PC-9 (cell line): ENCODE data around the gene OR5B3. TPM values are rescaled to one million over a fixed set of nuclear protein-coding genes. Genes with fewer than 3 reads are reported as not detected.

Experiments
- BruUV-seq: library from RNA; stranded (reverse); fragments of 400-500 nt; replicated peaks from 2 replicates; lab custom pipeline; 2021; lab: Mats Ljungman, UMichigan
- CTCF ChIA-PET: fragments of 300-600 bp; sonication (Branson Sonifier 250); formaldehyde crosslinking; loops from one replicate; lab custom pipeline; 2022; ENCODE audit warnings: antibody characterized with exemption; lab: Charles Lee
- POLR2A ChIA-PET: fragments of 300-600 bp; sonication (Branson Sonifier 250); formaldehyde crosslinking; loops from one replicate; lab custom pipeline; 2022; ENCODE audit warnings: antibody characterized with exemption; ENCODE audit not compliant: unreplicated experiment; lab: Charles Lee
- DNase-seq, 2 experiments: peaks; one replicate each; pipeline versions ENCODE4 v3.0.0 to v3.0.0-alpha.2; 2015 to 2022; ENCODE audit warnings: mixed read lengths in 1 of 2
- H2AFZ ChIP-seq: fragments of 200-600 bp; sonication (generic); 2 replicates; pipeline ENCODE4 v1.8.1; 2017; ENCODE audit warnings: antibody characterized with exemption
- H3F3A ChIP-seq: fragments of 200-600 bp; sonication (generic); 2 replicates; pipeline ENCODE4 v1.8.1; 2017; ENCODE audit warnings: antibody characterized with exemption, mild to moderate bottlenecking, low read depth; ENCODE audit not compliant: insufficient read depth
- H3K27ac ChIP-seq: fragments of 200-600 bp; sonication (generic); 2 replicates; pipeline ENCODE4 v1.6.1; 2016; ENCODE audit warnings: mixed run types
- H3K27me3 ChIP-seq: fragments of 200-600 bp; sonication (generic); 2 replicates; pipeline ENCODE4 v1.6.1; 2016; ENCODE audit warnings: low read depth, mixed run types; ENCODE audit not compliant: insufficient read depth
- H3K36me3 ChIP-seq: fragments of 200-600 bp; sonication (generic); 2 replicates; pipeline ENCODE4 v1.6.1; 2016; ENCODE audit warnings: low read depth, mixed run types
- H3K4me1 ChIP-seq: fragments of 200-600 bp; sonication (generic); replicated peaks from 2 replicates; pipeline ENCODE4 v1.6.1; 2016; ENCODE audit warnings: mixed run types; ENCODE audit not compliant: insufficient read depth
- H3K4me2 ChIP-seq: fragments of 200-600 bp; sonication (generic); 2 replicates; pipeline ENCODE4 v1.6.1; 2017; ENCODE audit warnings: mixed run types
- H3K4me3 ChIP-seq: fragments of 200-600 bp; sonication (generic); 2 replicates; pipeline ENCODE4 v1.6.1; 2016; ENCODE audit warnings: mixed run types
- H3K79me2 ChIP-seq: fragments of 200-600 bp; sonication (generic); 2 replicates; pipeline ENCODE4 v1.6.1; 2017; ENCODE audit warnings: low read depth, mixed run types
- H3K9me2 ChIP-seq: fragments of 200-600 bp; sonication (generic); 2 replicates; pipeline ENCODE4 v1.8.1; 2017; ENCODE audit warnings: mild to moderate bottlenecking; ENCODE audit not compliant: insufficient read depth
- H3K9me3 ChIP-seq: fragments of 200-600 bp; sonication (generic); 2 replicates; pipeline ENCODE4 v1.8.1; 2016; ENCODE audit warnings: low read depth; ENCODE audit not compliant: insufficient read depth
- H4K20me1 ChIP-seq: fragments of 200-600 bp; sonication (generic); 2 replicates; pipeline ENCODE4 v1.8.1; 2017; ENCODE audit not compliant: insufficient read depth
- EZH2 ChIP-seq: fragments of 200-600 bp; sonication (generic); IDR thresholded peaks from 2 replicates; pipeline ENCODE4 v1.8.0; 2017; ENCODE audit warnings: antibody characterized with exemption, low read depth
- intact Hi-C: fragments of 100-400 bp; cut with micrococcal nuclease; formaldehyde crosslinking; loops from one replicate; pipeline ENCODE4 v1.10.0; 2022; ENCODE audit not compliant: unreplicated experiment
- total RNA-seq: library from RNA; stranded (reverse); gene quantifications from 2 replicates; pipeline ENCODE4 v1.2.3, GENCODE V29; 2021
- TF ChIP-seq, protein P1 (sequence below): fragments of 200-600 bp; sonication (generic); conservative IDR thresholded peaks from 2 replicates; pipeline ENCODE4 v1.6.1; 2017; ENCODE audit warnings: mixed run types, antibody characterized with exemption, mild to moderate bottlenecking, moderate library complexity

Gene OR5B3
- total RNA-seq, 1 experiment from 2014 or later: not detected

GRCh38 chr11:58395581-58395980 is 11.1 kb downstream of the OR5B3 start:
- H3K27ac ChIP-seq: no peak overlapping the region
- intact Hi-C loops: no loop called here
- no peak overlapping the region for H3K4me2 ChIP-seq
- peaks cover 17% of the 10 kb centered on the region for H3F3A ChIP-seq
- no peak for TF ChIP-seq EZH2
- TF ChIP-seq, protein P1, sequence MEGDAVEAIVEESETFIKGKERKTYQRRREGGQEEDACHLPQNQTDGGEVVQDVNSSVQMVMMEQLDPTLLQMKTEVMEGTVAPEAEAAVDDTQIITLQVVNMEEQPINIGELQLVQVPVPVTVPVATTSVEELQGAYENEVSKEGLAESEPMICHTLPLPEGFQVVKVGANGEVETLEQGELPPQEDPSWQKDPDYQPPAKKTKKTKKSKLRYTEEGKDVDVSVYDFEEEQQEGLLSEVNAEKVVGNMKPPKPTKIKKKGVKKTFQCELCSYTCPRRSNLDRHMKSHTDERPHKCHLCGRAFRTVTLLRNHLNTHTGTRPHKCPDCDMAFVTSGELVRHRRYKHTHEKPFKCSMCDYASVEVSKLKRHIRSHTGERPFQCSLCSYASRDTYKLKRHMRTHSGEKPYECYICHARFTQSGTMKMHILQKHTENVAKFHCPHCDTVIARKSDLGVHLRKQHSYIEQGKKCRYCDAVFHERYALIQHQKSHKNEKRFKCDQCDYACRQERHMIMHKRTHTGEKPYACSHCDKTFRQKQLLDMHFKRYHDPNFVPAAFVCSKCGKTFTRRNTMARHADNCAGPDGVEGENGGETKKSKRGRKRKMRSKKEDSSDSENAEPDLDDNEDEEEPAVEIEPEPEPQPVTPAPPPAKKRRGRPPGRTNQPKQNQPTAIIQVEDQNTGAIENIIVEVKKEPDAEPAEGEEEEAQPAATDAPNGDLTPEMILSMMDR: no peak
- H3K9me2 ChIP-seq: no peaks in the 10 kb centered on the region
- BruUV-seq: no TSS peak
- no peaks in the 10 kb centered on the region for H3K27me3 ChIP-seq
- H3K9me3 ChIP-seq: peaks cover 7% of the 10 kb centered on the region; the same call in 1 of the 2 replicates
- DNase-seq: no peak
- ChIA-PET CTCF (no interaction called here), POLR2A (no interaction called here)
- no peak overlapping the region for H2AFZ ChIP-seq
- H3K36me3 ChIP-seq: no peaks in the 10 kb centered on the region
- no peaks in the 10 kb centered on the region for H4K20me1 ChIP-seq
- H3K4me3 ChIP-seq: no peak overlapping the region
- no peaks in the 10 kb centered on the region for H3K79me2 ChIP-seq
- peaks cover 30% of the 10 kb centered on the region for H3K4me1 ChIP-seq

DNA sequence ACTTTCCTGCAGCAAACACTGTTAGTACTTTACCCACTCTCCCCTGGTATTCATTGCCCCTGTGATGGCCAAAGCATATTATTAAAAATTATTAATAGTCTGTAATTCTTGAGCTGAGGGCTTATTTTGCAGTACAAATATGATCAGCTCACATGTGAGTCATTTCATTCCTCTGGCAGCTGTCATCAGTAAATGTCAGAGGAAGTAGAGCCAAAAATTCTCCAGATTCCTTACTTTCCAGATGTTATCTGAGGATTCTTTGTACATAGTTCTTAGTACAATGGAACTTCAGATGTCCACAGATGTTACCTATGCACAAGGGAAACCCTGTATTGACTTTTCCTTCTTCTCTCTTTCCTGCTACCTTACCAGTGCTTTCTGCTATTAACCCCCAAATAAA is 12.5 kb downstream of the OR5B3 start:
- CTCF ChIA-PET: no interaction called here
- Histone ChIP-seq H3K4me1 (peaks cover 30% of the 10 kb centered on the region), H3K4me2 (peak overlapping the region; percentile 23), H3K36me3 (no peaks in the 10 kb centered on the region), H3K4me3 (no peak overlapping the region), H3K9me3 (peaks cover 7% of the 10 kb centered on the region; the same call in 1 of the 2 replicates), H3K27ac (no peak overlapping the region), H2AFZ (no peak overlapping the region), H4K20me1 (no peaks in the 10 kb centered on the region), H3F3A (peaks cover 17% of the 10 kb centered on the region), H3K27me3 (no peaks in the 10 kb centered on the region), H3K79me2 (no peaks in the 10 kb centered on the region), H3K9me2 (no peaks in the 10 kb centered on the region)
- TF ChIP-seq, protein P1: no peak
- TF ChIP-seq EZH2: no peak
- no TSS peak for BruUV-seq
- intact Hi-C loops: loop anchor here (5.0 kb wide), 1 partner anchor 727 kb away; the partner anchor contains the start of gene ZDHHC5
- DNase-seq: peak; percentile 14 to 79
- POLR2A ChIA-PET: interaction anchor here (0.5 kb wide), 1 partner anchor 967 kb away, joined by 6 read pairs; no protein-coding TSS in a partner anchor

GRCh38 chr11:58392746-58393145 is 13.9 kb downstream of the OR5B3 start:
- peaks cover 30% of the 10 kb centered on the region for H3K4me1 ChIP-seq
- no peak overlapping the region for H3K4me3 ChIP-seq

More at GRCh38 chr11:58392746-58393145, 13.9 kb downstream of the OR5B3 start:
- Histone ChIP-seq H3K79me2 (no peaks in the 10 kb centered on the region), H3K9me2 (no peaks in the 10 kb centered on the region), H3K27me3 (no peaks in the 10 kb centered on the region), H3F3A (peaks cover 17% of the 10 kb centered on the region), H3K27ac (peak overlapping the region; percentile 14), H3K36me3 (no peaks in the 10 kb centered on the region), H3K4me2 (peak overlapping the region; percentile 41), H3K9me3 (peaks cover 7% of the 10 kb centered on the region; the same call in 1 of the 2 replicates), H2AFZ (no peak overlapping the region), H4K20me1 (no peaks in the 10 kb centered on the region)
- no peak for TF ChIP-seq EZH2
- TF ChIP-seq, protein P1: no peak
- peak; percentile 19 to 74 for DNase-seq
- BruUV-seq: no TSS peak
- intact Hi-C loops: loop anchor here (2.0 to 5.0 kb wide), 2 partner anchors 58 to 725 kb away; partner anchors contain the start of gene ZDHHC5
- ChIA-PET CTCF (no interaction called here), POLR2A (interaction anchor here (0.5 kb wide), 1 partner anchor 76 kb away, joined by 3 read pairs; no protein-coding TSS in a partner anchor)
